Osteoblast (primary cell): ENCODE measurements around the gene AKAP13. TPM values are rescaled to one million over a fixed set of nuclear protein-coding genes. Genes with fewer than 3 reads are reported as not detected.

Experiments used
- DNase-seq: peaks from one replicate; pipeline ENCODE4 v3.0.0; 2011; ENCODE audit warnings: low spot score, mixed read lengths; ENCODE audit not compliant: insufficient read length; ENCODE audit errors: missing footprints
- H2AFZ ChIP-seq: 2 replicates; pipeline ENCODE4 v1.6.0; 2011; ENCODE audit warnings: mild to moderate bottlenecking, low read length
- H3K27ac ChIP-seq: 2 replicates; pipeline ENCODE4 v1.5.1; 2011; ENCODE audit warnings: mild to moderate bottlenecking, low read depth, low read length, moderate library complexity
- H3K27me3 ChIP-seq: 2 replicates; pipeline ENCODE4 v1.6.0; 2012; ENCODE audit warnings: mild to moderate bottlenecking, control low read depth, inconsistent platforms, low read length, moderate library complexity; ENCODE audit not compliant: insufficient read depth
- H3K36me3 ChIP-seq: 2 replicates; pipeline ENCODE4 v1.5.1; 2011; ENCODE audit warnings: mild to moderate bottlenecking, low read length, control low read depth, moderate library complexity; ENCODE audit not compliant: insufficient read depth
- H3K4me1 ChIP-seq: 2 replicates; pipeline ENCODE4 v1.5.1; 2011; ENCODE audit warnings: mild to moderate bottlenecking, low read length, control low read depth, moderate library complexity; ENCODE audit not compliant: insufficient read depth
- H3K4me2 ChIP-seq: 2 replicates; pipeline ENCODE4 v1.6.0; 2011; ENCODE audit warnings: mild to moderate bottlenecking, low read length; ENCODE audit not compliant: insufficient read depth
- H3K4me3 ChIP-seq: fragments of 200-600 bp; sonication (generic); 3 replicates; pipeline ENCODE4 v1.5.1; 2012; ENCODE audit warnings: mild to moderate bottlenecking, low read length, inconsistent platforms; ENCODE audit not compliant: insufficient read depth
- H3K79me2 ChIP-seq: 2 replicates; pipeline ENCODE4 v1.6.0; 2012; ENCODE audit warnings: mild to moderate bottlenecking, low read length, control low read depth, inconsistent platforms; ENCODE audit not compliant: insufficient read depth
- H3K9me3 ChIP-seq: 2 replicates; pipeline ENCODE4 v1.5.1; 2011; ENCODE audit warnings: low read depth, low read length, control low read depth
- H4K20me1 ChIP-seq: 2 replicates; pipeline ENCODE4 v1.6.0; 2012; ENCODE audit warnings: mild to moderate bottlenecking, low read length, control low read depth; ENCODE audit not compliant: insufficient read depth
- total RNA-seq: library from RNA; depleted of rRNA; stranded (reverse); fragments of >200 nt; gene quantifications from 2 replicates; pipeline ENCODE4 v1.2.3, GENCODE V29; 2012
- TF ChIP-seq, protein P1 (sequence below): IDR thresholded peaks from 2 replicates; pipeline ENCODE4 v1.5.1; 2011; ENCODE audit warnings: mild to moderate bottlenecking, low read depth, low read length, moderate library complexity; ENCODE audit errors: extremely low read depth

The AKAP13 gene
- total RNA-seq, 1 donor = 77.1 TPM

DNA sequence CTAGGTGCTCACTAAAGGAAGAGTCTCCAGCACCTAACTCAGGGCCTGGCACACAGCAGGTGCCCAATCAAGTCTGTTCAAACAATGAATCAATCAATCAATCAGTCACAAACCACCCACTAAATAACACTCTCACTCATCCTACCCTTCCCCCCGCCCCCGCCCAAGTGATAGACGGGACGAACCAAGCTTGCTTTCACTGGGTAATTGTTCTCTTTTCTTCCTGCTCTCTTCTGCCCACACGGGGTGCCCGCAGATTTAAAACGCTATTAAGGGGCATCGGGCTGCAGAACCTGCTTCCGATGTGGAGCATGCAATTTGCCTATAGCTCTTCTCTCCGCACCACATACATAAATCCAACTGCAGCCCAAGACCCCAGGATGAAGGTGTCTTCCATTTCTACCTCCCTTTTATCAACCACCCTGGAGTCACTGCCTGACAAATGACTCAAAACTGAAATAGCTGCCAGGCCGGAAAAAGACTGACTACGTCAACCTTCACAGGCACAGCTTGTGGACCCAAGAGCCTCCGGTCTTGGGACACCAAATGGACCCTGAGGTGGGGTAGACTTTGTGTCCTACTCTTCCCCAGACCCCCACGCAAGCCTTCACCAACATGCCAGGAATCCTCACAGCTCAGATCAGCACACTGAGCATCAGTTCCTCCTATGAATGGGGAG is 412.6 kb downstream of the AKAP13 start:
- H3K4me2 ChIP-seq = peak overlapping the region; percentile 94
- no peak for DNase-seq
- peaks cover 51% of the 10 kb centered on the region for H3K79me2 ChIP-seq
- H3K4me1 ChIP-seq = peaks cover 19% of the 10 kb centered on the region
- H3K27me3 ChIP-seq = no peaks in the 10 kb centered on the region
- no peak overlapping the region for H2AFZ ChIP-seq
- peaks cover 36% of the 10 kb centered on the region for H4K20me1 ChIP-seq
- TF ChIP-seq, protein P1, sequence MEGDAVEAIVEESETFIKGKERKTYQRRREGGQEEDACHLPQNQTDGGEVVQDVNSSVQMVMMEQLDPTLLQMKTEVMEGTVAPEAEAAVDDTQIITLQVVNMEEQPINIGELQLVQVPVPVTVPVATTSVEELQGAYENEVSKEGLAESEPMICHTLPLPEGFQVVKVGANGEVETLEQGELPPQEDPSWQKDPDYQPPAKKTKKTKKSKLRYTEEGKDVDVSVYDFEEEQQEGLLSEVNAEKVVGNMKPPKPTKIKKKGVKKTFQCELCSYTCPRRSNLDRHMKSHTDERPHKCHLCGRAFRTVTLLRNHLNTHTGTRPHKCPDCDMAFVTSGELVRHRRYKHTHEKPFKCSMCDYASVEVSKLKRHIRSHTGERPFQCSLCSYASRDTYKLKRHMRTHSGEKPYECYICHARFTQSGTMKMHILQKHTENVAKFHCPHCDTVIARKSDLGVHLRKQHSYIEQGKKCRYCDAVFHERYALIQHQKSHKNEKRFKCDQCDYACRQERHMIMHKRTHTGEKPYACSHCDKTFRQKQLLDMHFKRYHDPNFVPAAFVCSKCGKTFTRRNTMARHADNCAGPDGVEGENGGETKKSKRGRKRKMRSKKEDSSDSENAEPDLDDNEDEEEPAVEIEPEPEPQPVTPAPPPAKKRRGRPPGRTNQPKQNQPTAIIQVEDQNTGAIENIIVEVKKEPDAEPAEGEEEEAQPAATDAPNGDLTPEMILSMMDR = no peak
- peak overlapping the region; percentile 89 for H3K4me3 ChIP-seq
- H3K9me3 ChIP-seq = no peaks in the 10 kb centered on the region
- H3K27ac ChIP-seq = no peak overlapping the region
- no peaks in the 10 kb centered on the region for H3K36me3 ChIP-seq

DNA sequence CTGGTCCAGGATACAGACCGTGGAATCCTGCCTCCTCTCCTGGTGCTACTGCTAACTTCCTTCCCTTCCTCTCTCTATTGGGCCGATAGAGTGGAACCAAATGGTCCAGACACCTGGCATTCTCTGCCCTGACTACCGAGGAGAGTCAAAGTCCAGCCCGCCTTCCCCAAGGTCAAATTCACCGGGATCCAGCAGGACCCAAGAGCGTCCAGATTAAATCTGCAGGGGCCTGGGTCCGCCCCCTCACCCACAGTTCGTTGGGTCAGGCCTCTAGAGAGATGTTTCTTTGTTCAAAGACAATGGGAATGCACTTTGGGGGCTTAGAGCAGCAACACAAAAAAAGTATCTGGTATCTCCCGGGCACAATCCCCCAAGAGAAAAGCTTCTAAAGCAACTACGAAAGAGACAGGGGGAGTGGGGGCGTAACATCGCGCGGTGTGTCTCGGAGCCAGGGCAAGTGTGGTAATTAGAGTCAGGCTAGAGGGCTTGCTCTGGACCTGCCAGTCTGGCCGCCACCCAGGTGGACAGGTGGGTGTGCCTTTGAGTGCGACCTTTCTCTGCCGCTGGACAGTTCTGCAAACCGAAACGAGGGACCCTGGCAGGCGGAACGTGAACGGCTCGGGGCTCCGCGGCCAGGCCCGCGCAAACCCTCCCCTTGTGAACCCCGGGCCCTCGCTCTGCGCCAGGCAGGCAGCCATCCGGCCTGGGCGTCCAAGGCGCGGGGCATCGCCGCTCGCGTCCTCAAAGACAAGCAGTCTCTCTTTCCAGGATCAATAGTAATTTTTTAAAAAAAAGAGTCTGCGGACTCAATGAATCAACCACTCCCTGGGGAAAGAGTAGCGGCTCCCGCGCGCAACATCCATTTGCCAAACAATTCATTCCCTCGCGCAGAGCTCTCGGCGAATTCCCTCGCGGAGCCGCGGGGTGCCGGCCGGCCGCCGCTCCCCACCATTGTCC is 413.5 kb downstream of the AKAP13 start:
- DNase-seq = peak; percentile 94
- H3K4me1 ChIP-seq = peaks cover 19% of the 10 kb centered on the region
- TF ChIP-seq, protein P1 = no peak
- peak overlapping the region; percentile 55 for H3K27ac ChIP-seq
- peak overlapping the region; percentile 75 for H2AFZ ChIP-seq
- H3K36me3 ChIP-seq = no peaks in the 10 kb centered on the region
- H3K9me3 ChIP-seq = no peaks in the 10 kb centered on the region
- peak overlapping the region; percentile 89 for H3K4me3 ChIP-seq
- peaks cover 4% of the 10 kb centered on the region for H3K27me3 ChIP-seq
- peaks cover 42% of the 10 kb centered on the region for H3K79me2 ChIP-seq
- peaks cover 32% of the 10 kb centered on the region for H4K20me1 ChIP-seq
- H3K4me2 ChIP-seq = peak overlapping the region; percentile 94

DNA sequence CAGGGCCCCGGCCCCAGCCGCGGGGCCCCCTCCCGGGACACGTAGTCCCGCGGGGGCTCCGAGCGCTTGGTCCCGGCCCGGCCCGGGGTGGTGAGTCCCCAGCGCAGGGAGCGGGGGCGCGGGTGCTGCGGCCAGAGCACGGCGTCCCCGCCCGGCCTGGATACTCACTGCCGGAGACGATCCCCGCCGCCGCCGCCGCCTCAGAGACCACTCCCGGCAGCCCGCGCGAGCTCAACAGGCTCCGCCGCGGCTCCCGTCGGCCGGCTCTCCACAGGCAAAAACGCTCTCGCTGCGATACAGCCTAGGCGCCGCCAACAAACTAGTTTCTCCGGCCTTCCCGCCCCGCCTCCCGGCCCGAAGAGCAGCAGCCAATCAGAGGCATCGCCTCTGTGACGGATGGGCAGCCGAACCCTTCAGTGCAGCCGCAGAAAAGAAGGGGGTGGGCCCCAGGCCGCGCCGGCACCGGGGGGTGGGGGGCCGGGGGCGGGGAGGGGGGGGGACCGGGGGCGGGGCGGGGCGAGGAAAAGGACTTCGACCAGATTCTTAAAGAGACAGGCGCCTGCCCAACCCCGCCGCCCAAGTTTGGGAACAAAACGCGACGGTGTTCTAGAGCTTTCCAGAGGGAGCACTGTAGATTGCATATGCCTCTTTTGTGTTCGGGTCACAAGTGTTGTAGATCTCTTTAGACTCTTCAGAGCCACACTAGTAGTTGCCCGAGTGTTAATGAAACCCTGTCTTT is 414.4 kb downstream of the AKAP13 start, which contains the start of gene KLHL25:
Gene KLHL25, minus strand, starts transcription at position 328 of the 739 bp plus-strand sequence. CDS start 25,115 bp downstream, outside the sequence.
- H3K4me3 ChIP-seq = peak within 1 kb of the TSS; percentile 89
- no peaks in the 10 kb centered on the region for H3K36me3 ChIP-seq
- peak within 1 kb of the TSS; percentile 98 for H2AFZ ChIP-seq
- H3K27me3 ChIP-seq = peaks cover 4% of the 10 kb centered on the region
- H3K9me3 ChIP-seq = no peaks in the 10 kb centered on the region
- peak within 1 kb of the TSS; percentile 55 for H3K27ac ChIP-seq
- DNase-seq = peak; percentile 100
- peak within 1 kb of the TSS; percentile 99 for H3K4me2 ChIP-seq
- peaks cover 35% of the 10 kb centered on the region for H3K79me2 ChIP-seq
- TF ChIP-seq, protein P1 = no peak
- H3K4me1 ChIP-seq = peaks cover 19% of the 10 kb centered on the region
- H4K20me1 ChIP-seq = peaks cover 30% of the 10 kb centered on the region
